ENCODE data around the gene FOXR2. TPM values are rescaled to one million over a fixed set of nuclear protein-coding genes. Genes with fewer than 3 reads are reported as not detected.

Gene FOXR2
- polyA plus RNA-seq, 1 of the 3 experiments (the other 2 are of a cell fraction): 3.4 TPM

DNA sequence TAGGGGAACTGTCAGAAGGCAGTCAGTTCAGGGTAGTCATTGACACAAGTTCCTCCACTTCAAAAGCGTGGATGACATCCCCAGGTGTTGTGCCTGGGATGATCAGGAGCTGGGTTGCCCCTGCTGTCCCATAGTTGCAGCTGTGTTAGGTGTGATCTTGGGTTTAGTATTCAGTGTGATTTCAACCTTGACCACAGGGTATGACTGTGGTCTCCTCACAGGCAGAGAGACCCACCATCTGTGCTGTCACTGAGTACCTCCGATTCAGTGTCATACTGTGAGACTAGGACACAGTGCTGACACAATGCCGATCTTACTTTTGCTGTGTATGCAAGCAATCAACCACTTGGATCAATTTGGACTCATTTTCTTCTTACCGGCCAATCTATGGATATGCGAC lies 25.2 kb downstream of the FOXR2 start:
- 44% methylated on average over 5 of the region's 5 CpGs for whole genome bisulfite sequencing (ENCODE audit: low lambda C conversion rate)
- Histone ChIP-seq H3K27ac (ENCODE audit: low read depth in 2 of 2, low read length in 1 of 2) (no peak overlapping the region), H4K20me1 (ENCODE audit: insufficient read depth) (no peaks in the 10 kb centered on the region), H3K9me3 (no peaks in the 10 kb centered on the region), H3K9ac (no peak overlapping the region), H3K4me2 (no peak overlapping the region), H3K36me3 (replicated peaks in 1 of 2; ENCODE audit: control insufficient read depth in 1 of 2, insufficient read depth in 2 of 2, low read length in 1 of 2) (no peaks in the 10 kb centered on the region), H3K9me2 (no peaks in the 10 kb centered on the region), H2AFZ (ENCODE audit: low read depth) (no peak overlapping the region), H3K4me3 (ENCODE audit: low read depth in 2 of 2, low read length in 1 of 2) (no peak overlapping the region), H3K4me1 (ENCODE audit: control insufficient read depth in 1 of 2, insufficient read depth in 2 of 2, low read depth in 1 of 2, low read length in 1 of 2) (no peaks in the 10 kb centered on the region), H3F3A (replicated peaks; ENCODE audit: insufficient read depth) (no peaks in the 10 kb centered on the region), H3K79me2 (ENCODE audit: insufficient read depth) (no peaks in the 10 kb centered on the region), H3K27me3 (ENCODE audit: insufficient read depth) (no peaks in the 10 kb centered on the region)
- ChIA-PET CTCF (interaction anchor here (0.5 kb wide), 1 partner anchor 423 kb away, joined by 3 read pairs; no protein-coding TSS in a partner anchor), POLR2A (no interaction called here)
- TF ChIP-seq ELF1 (IDR thresholded peaks at IDR 0.05) (no peak), MXI1 (IDR thresholded peaks at IDR 0.05; ENCODE audit: low read depth, low read length) (no peak), NFIC (IDR thresholded peaks at IDR 0.05; ENCODE audit: borderline replicate concordance) (no peak), NRF1 (IDR thresholded peaks at IDR 0.05; ENCODE audit: low read depth, low read length) (no peak), SIN3A (IDR thresholded peaks at IDR 0.05; ENCODE audit: borderline replicate concordance, low read depth, low read length) (no peak), POLR2AphosphoS5 (IDR thresholded peaks at IDR 0.05; ENCODE audit: low read depth, low read length) (no peak), TEAD4 (IDR thresholded peaks at IDR 0.05; ENCODE audit: borderline replicate concordance, insufficient read depth) (no peak), MEF2A (IDR thresholded peaks at IDR 0.05; ENCODE audit: borderline replicate concordance, low read depth) (no peak), EZH2phosphoT487 (IDR thresholded peaks at IDR 0.05; ENCODE audit: borderline replicate concordance, low read depth) (no peak), FOSL2 (IDR thresholded peaks at IDR 0.05; ENCODE audit: borderline replicate concordance, low read depth) (no peak), GATA2 (CRISPR knock-in tag; IDR thresholded peaks at IDR 0.05) (no peak), YY1 (IDR thresholded peaks at IDR 0.05; ENCODE audit: low read depth) (no peak)
- TF ChIP-seq, protein P1, sequence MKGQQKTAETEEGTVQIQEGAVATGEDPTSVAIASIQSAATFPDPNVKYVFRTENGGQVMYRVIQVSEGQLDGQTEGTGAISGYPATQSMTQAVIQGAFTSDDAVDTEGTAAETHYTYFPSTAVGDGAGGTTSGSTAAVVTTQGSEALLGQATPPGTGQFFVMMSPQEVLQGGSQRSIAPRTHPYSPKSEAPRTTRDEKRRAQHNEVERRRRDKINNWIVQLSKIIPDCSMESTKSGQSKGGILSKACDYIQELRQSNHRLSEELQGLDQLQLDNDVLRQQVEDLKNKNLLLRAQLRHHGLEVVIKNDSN (IDR thresholded peaks at IDR 0.05; ENCODE audit: borderline replicate concordance, low read depth): no peak
- TF ChIP-seq, protein P2, sequence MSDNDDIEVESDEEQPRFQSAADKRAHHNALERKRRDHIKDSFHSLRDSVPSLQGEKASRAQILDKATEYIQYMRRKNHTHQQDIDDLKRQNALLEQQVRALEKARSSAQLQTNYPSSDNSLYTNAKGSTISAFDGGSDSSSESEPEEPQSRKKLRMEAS (IDR thresholded peaks at IDR 0.05; ENCODE audit: low read depth): no peak
- TF ChIP-seq, protein P3, sequence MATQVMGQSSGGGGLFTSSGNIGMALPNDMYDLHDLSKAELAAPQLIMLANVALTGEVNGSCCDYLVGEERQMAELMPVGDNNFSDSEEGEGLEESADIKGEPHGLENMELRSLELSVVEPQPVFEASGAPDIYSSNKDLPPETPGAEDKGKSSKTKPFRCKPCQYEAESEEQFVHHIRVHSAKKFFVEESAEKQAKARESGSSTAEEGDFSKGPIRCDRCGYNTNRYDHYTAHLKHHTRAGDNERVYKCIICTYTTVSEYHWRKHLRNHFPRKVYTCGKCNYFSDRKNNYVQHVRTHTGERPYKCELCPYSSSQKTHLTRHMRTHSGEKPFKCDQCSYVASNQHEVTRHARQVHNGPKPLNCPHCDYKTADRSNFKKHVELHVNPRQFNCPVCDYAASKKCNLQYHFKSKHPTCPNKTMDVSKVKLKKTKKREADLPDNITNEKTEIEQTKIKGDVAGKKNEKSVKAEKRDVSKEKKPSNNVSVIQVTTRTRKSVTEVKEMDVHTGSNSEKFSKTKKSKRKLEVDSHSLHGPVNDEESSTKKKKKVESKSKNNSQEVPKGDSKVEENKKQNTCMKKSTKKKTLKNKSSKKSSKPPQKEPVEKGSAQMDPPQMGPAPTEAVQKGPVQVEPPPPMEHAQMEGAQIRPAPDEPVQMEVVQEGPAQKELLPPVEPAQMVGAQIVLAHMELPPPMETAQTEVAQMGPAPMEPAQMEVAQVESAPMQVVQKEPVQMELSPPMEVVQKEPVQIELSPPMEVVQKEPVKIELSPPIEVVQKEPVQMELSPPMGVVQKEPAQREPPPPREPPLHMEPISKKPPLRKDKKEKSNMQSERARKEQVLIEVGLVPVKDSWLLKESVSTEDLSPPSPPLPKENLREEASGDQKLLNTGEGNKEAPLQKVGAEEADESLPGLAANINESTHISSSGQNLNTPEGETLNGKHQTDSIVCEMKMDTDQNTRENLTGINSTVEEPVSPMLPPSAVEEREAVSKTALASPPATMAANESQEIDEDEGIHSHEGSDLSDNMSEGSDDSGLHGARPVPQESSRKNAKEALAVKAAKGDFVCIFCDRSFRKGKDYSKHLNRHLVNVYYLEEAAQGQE (IDR thresholded peaks at IDR 0.05; ENCODE audit: low read depth, low read length): no peak
- TF ChIP-seq, protein P4, sequence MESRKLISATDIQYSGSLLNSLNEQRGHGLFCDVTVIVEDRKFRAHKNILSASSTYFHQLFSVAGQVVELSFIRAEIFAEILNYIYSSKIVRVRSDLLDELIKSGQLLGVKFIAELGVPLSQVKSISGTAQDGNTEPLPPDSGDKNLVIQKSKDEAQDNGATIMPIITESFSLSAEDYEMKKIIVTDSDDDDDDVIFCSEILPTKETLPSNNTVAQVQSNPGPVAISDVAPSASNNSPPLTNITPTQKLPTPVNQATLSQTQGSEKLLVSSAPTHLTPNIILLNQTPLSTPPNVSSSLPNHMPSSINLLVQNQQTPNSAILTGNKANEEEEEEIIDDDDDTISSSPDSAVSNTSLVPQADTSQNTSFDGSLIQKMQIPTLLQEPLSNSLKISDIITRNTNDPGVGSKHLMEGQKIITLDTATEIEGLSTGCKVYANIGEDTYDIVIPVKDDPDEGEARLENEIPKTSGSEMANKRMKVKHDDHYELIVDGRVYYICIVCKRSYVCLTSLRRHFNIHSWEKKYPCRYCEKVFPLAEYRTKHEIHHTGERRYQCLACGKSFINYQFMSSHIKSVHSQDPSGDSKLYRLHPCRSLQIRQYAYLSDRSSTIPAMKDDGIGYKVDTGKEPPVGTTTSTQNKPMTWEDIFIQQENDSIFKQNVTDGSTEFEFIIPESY (IDR thresholded peaks at IDR 0.05; ENCODE audit: borderline replicate concordance, low read depth): no peak
- DNase-seq: no peak
